ENCODE measurements around the gene HSP90B1.

HSP90B1 gene

GRCh38 chr12:103978384-103978982 is 48.3 kb downstream of the HSP90B1 start:
- DNase-seq = no peak

DNA sequence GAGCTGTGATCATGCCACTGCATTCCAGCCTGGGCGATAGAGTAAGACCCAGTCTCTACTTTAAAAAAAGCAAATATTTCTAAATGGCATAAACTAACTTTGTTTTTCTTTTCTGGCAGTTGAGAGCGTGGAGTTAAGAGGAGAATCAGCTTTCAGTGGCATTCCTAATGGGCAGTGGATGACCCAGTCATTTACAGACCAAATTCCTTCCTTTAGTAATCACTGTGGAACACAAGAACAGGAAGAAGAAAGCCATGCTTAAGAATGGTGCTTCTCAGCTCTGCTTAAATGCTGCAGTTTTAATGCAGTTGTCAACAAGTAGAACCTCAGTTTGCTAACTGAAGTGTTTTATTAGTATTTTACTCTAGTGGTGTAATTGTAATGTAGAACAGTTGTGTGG is 56.6 kb downstream of the HSP90B1 start:
- DNase-seq = no peak

- no peak for DNase-seq
Measured at GRCh38 chr12:103994235-103994634, 64.0 kb downstream of the HSP90B1 start.

- no peak for DNase-seq
Measured at GRCh38 chr12:103996595-103996994, 66.4 kb downstream of the HSP90B1 start.

DNA sequence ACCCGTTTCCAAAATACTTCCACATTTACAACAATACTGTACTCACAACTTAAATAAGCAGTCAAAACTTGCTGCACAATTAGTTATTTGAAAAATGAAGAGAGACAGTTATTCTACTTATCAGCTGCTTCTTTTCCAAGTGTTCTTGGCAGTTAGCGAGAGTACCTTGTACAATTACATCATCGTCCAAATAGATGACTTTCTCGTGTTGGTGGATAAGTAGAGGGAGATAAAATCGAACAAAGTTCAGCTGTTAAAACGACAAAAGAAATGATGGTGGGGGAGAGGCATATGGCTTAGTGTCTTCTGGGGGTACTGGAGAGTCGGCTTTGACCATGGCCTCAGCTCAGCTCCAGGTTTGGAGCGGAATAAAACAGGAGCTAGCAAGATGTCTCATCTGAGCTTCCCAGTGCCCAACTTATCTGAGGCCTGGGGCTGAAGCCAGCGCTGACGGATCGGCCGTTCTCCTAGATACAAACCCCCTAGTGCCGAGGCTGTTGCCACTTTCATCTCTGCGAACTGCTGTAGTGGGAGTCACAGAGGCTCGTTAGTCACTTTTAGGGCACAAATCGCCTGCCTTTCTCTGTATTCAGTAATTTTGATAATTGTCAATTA is 67.2 kb downstream of the HSP90B1 start:
- no peak for DNase-seq
